Measurements from ENCODE around the gene CHSY1. TPM values are rescaled to one million over a fixed set of nuclear protein-coding genes. Genes with fewer than 3 reads are reported as not detected.
A peak's percentile ranks its signal among the peaks of the same experiment; 100 is the strongest.

CHSY1 gene
- total RNA-seq, 1 experiment from 2014 or later = 59.1 TPM

GRCh38 chr15:101178931-101179330 lies 72.9 kb downstream of the CHSY1 start:
- DNase-seq (ENCODE audit: low spot score) (no peak), ATAC-seq (no peak)
- Mint-ChIP-seq H3K27me3 (ENCODE audit: low read depth) (no peaks in the 10 kb centered on the region), H3K4me1 (peaks cover 55% of the 10 kb centered on the region), H3K4me3 (no peak overlapping the region), H3K36me3 (peaks cover 53% of the 10 kb centered on the region), H3K9me3 (no peaks in the 10 kb centered on the region), H3K27ac (peak overlapping the region; percentile 53)
- TF ChIP-seq CDX4 (CRISPR knock-in tag; IDR thresholded peaks at IDR 0.05; ENCODE audit: borderline replicate concordance) (no peak), NR1H2 (CRISPR knock-in tag; IDR thresholded peaks at IDR 0.05) (no peak), ESRRA (CRISPR knock-in tag; IDR thresholded peaks at IDR 0.05; ENCODE audit: borderline replicate concordance) (no peak), ZNF396 (CRISPR knock-in tag; IDR thresholded peaks at IDR 0.05; ENCODE audit: borderline replicate concordance) (no peak), FOXP4 (CRISPR knock-in tag; IDR thresholded peaks at IDR 0.05) (no peak), GTF2I (CRISPR knock-in tag; conservative IDR thresholded peaks at IDR 0.05) (no peak), ATF6 (CRISPR knock-in tag; IDR thresholded peaks at IDR 0.05) (no peak), GRHL2 (CRISPR knock-in tag; IDR thresholded peaks at IDR 0.05; ENCODE audit: insufficient replicate concordance, severe bottlenecking) (no peak), CREM (CRISPR knock-in tag; IDR thresholded peaks at IDR 0.05) (no peak), IRF1 (CRISPR knock-in tag; IDR thresholded peaks at IDR 0.05) (no peak), ZNF219 (CRISPR knock-in tag; IDR thresholded peaks at IDR 0.05; ENCODE audit: borderline replicate concordance) (no peak), NR2C2 (CRISPR knock-in tag; IDR thresholded peaks at IDR 0.05) (no peak), MAX (CRISPR knock-in tag; IDR thresholded peaks at IDR 0.05) (no peak), ATF3 (CRISPR knock-in tag; conservative IDR thresholded peaks at IDR 0.05) (no peak), FOXJ3 (CRISPR knock-in tag; IDR thresholded peaks at IDR 0.05; ENCODE audit: borderline replicate concordance) (no peak), E2F1 (CRISPR knock-in tag; IDR thresholded peaks at IDR 0.05) (no peak), PREB (CRISPR knock-in tag; IDR thresholded peaks at IDR 0.05; ENCODE audit: borderline replicate concordance) (no peak), MLX (CRISPR knock-in tag; IDR thresholded peaks at IDR 0.05) (no peak), GABPB1 (CRISPR knock-in tag; IDR thresholded peaks at IDR 0.05) (no peak)
- CTCF ChIA-PET = interaction anchor here (0.9 to 2.1 kb wide), 2 partner anchors 79 to 171 kb away, joined by 3 to 9 read pairs; no protein-coding TSS in a partner anchor
- POLR2A ChIA-PET = no interaction called here

Data from WTC11 (cell line).